Measurements from ENCODE around the gene PLXND1. TPM values are rescaled to one million over a fixed set of nuclear protein-coding genes. Genes with fewer than 3 reads are reported as not detected.

The PLXND1 gene
- total RNA-seq, 4 donors from 2014 or later, result 45.0 to 77.9 (median 61.5) TPM

- Histone ChIP-seq H3K27ac (peak overlapping the region in 3 of 4 donors; percentile 82 to 98 (median 95)), H3K9me3 (no peaks in the 10 kb centered on the region), H3K4me3 (no peak overlapping the region), H3K4me1 (peaks cover 0 to 92% (median 54%) of the 10 kb centered on the region in 3 donors), H3K27me3 (no peaks in the 10 kb centered on the region), H3K36me3 (no peaks in the 10 kb centered on the region)
- WGBS, 2 donors (ENCODE audit: low coverage in 1 of 2), result no CpG with 5 or more reads among the region's 10 CpGs
- ATAC-seq, result no peak
- TF ChIP-seq EP300 (IDR thresholded peaks at IDR 0.05) (no peak), POLR2AphosphoS5 (IDR thresholded peaks at IDR 0.05) (no peak), POLR2A (IDR thresholded peaks at IDR 0.05) (no peak)
- TF ChIP-seq, protein P1, sequence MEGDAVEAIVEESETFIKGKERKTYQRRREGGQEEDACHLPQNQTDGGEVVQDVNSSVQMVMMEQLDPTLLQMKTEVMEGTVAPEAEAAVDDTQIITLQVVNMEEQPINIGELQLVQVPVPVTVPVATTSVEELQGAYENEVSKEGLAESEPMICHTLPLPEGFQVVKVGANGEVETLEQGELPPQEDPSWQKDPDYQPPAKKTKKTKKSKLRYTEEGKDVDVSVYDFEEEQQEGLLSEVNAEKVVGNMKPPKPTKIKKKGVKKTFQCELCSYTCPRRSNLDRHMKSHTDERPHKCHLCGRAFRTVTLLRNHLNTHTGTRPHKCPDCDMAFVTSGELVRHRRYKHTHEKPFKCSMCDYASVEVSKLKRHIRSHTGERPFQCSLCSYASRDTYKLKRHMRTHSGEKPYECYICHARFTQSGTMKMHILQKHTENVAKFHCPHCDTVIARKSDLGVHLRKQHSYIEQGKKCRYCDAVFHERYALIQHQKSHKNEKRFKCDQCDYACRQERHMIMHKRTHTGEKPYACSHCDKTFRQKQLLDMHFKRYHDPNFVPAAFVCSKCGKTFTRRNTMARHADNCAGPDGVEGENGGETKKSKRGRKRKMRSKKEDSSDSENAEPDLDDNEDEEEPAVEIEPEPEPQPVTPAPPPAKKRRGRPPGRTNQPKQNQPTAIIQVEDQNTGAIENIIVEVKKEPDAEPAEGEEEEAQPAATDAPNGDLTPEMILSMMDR (IDR thresholded peaks at IDR 0.05), result no peak
Measured at GRCh38 chr3:129622933-129623332, 16.5 kb upstream of the PLXND1 start.

DNA sequence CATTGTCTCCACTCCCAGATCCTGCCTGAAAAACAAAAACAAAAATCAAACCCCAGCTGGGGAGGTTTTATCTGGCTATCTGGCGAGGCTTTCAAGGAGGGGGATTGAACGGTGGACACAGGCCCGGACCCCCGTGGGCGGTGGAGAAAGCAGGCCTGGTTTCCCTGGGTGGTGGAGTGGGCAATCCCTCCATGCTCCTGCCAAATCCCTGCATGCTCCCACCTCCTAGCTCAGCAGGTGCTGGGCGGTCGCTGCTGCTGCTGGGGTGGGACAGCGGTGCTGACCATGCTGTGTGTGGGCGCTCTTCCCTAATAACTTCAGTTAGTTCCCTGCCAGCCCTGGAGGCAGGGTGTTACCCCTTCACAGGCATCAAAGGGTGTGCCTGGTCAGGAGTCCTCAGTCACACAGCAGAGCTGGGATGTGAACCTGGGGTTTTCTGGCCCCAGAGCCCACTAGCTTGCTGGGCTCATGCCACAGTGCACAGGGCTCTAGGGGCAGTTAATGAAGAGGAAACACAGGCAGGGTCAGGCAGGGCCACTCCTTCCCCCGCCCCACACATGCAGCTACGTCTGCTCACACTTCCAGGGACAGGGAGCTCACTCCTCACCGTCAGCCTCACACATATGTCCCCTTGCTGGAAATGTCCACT, 15.9 kb upstream of the PLXND1 start:
- H3K4me3 ChIP-seq, result no peak overlapping the region
- ATAC-seq, result no peak
- TF ChIP-seq POLR2AphosphoS5 (IDR thresholded peaks at IDR 0.05) (no peak), POLR2A (IDR thresholded peaks at IDR 0.05) (no peak)
- WGBS, 2 donors (ENCODE audit: low coverage in 1 of 2), result 63% methylated on average over 5 of the region's 12 CpGs; no CpG with 5 or more reads in 1 of the 2 donors
- peak overlapping the region in 3 of 4 donors; percentile 82 to 98 (median 95) for H3K27ac ChIP-seq
- no peaks in the 10 kb centered on the region for H3K27me3 ChIP-seq
- H3K4me1 ChIP-seq, result peaks cover 0 to 92% (median 54%) of the 10 kb centered on the region in 3 donors
- H3K9me3 ChIP-seq, result no peaks in the 10 kb centered on the region
- no peaks in the 10 kb centered on the region for H3K36me3 ChIP-seq

DNA sequence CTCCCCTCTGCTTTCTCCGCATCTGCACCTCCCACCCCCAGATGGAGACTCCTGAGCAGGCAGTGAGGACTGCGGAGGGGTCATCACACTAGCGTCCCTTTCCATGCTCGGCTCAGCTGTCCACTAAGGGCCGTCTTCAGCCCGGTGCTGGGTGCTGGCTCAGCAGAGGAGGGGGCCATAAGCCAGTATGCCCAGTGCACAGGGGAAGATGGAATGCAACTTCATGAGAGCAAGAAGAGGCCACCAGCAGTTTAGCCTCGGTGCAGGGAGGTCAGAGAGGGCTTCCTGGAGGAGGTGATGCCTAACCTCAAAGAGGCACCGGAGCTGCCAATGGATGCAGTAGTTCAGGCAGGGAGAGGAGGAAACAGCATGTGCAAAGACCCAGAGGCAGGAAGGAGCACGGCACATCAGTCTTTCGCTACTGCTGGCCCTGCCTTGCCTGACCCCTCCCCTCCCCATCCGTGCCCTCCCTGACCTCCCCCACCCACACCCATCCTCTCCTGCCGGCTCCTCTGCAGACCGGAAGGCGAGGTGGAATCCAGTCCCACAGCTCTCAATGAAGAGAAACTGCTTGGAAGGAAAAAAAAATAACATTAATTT, 15.2 kb upstream of the PLXND1 start:
- Histone ChIP-seq H3K27ac (peak overlapping the region in 3 of 4 donors; percentile 82 to 98 (median 95)), H3K36me3 (no peaks in the 10 kb centered on the region), H3K4me3 (no peak overlapping the region), H3K4me1 (peaks cover 0 to 91% (median 59%) of the 10 kb centered on the region in 3 donors), H3K27me3 (no peaks in the 10 kb centered on the region), H3K9me3 (no peaks in the 10 kb centered on the region)
- TF ChIP-seq, protein P1 (IDR thresholded peaks at IDR 0.05), result no peak
- TF ChIP-seq EP300 (IDR thresholded peaks at IDR 0.05) (no peak), POLR2AphosphoS5 (IDR thresholded peaks at IDR 0.05) (no peak), POLR2A (IDR thresholded peaks at IDR 0.05) (no peak)
- no peak for ATAC-seq
- WGBS, 2 donors (ENCODE audit: low coverage in 1 of 2), result 63% methylated on average over 3 of the region's 14 CpGs; no CpG with 5 or more reads in 1 of the 2 donors

DNA sequence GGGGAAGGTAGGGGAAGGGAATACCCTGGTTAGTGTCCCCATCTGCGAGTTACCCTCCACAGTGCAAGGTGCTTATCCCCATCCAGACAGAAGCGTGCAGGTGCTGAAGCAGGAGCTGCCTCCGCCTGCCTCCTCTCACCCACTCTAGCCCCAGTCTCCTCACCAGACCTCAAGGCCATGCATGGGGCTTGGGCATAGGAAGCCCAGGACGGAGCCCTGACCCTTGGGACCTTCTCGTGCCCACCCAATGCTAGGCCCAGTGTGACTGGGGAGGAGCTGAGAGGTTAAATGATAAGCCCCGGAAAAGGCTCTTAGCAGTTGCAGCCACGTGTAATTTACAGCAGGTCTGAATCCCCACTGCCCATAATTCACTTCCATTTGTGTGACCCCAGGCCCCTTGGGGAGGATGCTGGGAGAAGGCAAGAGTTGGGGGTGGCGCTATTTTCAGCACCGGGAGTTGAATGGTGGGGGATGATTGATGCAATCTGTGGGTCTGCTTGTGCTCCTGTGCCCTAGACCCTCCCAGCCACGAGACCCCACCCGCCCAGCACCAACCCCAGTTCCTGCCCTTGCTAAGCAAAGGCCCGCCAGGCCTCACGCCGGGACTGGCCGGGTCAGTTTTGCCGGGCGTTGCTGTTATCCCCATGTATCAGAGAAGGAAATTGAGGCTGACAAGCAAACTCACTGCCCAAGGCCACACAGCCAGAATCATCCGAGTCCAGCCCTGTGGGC, 14.5 kb upstream of the PLXND1 start:
- no peak for ATAC-seq
- H3K9me3 ChIP-seq, result no peaks in the 10 kb centered on the region
- no peak for TF ChIP-seq POLR2AphosphoS5 (IDR thresholded peaks at IDR 0.05)
- TF ChIP-seq, protein P1 (IDR thresholded peaks at IDR 0.05), result no peak
- TF ChIP-seq EP300 (IDR thresholded peaks at IDR 0.05), result no peak
- no peak for TF ChIP-seq POLR2A (IDR thresholded peaks at IDR 0.05)
- WGBS, 2 donors (ENCODE audit: low coverage in 1 of 2), result 80 to 100% methylated on average over 3 of the region's 18 CpGs
- H3K4me1 ChIP-seq, result peaks cover 0 to 91% (median 60%) of the 10 kb centered on the region in 3 donors
- H3K36me3 ChIP-seq, result no peaks in the 10 kb centered on the region
- no peaks in the 10 kb centered on the region for H3K27me3 ChIP-seq
- no peak overlapping the region for H3K4me3 ChIP-seq
- H3K27ac ChIP-seq, result no peak overlapping the region

- 80% methylated on average over 1 of the region's 6 CpGs; no CpG with 5 or more reads in 1 of the 2 donors for WGBS, 2 donors (ENCODE audit: low coverage in 1 of 2)
- Histone ChIP-seq H3K27ac (peak overlapping the region in 3 of 4 donors; percentile 52 to 64 (median 54)), H3K36me3 (no peaks in the 10 kb centered on the region), H3K9me3 (no peaks in the 10 kb centered on the region), H3K27me3 (no peaks in the 10 kb centered on the region), H3K4me1 (peaks cover 0 to 91% (median 53%) of the 10 kb centered on the region in 3 donors), H3K4me3 (no peak overlapping the region)
- ATAC-seq, result no peak
- no peak for TF ChIP-seq POLR2AphosphoS5 (IDR thresholded peaks at IDR 0.05)
- TF ChIP-seq POLR2A (IDR thresholded peaks at IDR 0.05), result no peak
- TF ChIP-seq EP300 (IDR thresholded peaks at IDR 0.05), result no peak
- TF ChIP-seq, protein P1 (IDR thresholded peaks at IDR 0.05), result no peak
Measured at GRCh38 chr3:129619726-129620162, 13.3 kb upstream of the PLXND1 start.
